ENCODE data around the gene SORL1-AS1.

The SORL1-AS1 gene

DNA sequence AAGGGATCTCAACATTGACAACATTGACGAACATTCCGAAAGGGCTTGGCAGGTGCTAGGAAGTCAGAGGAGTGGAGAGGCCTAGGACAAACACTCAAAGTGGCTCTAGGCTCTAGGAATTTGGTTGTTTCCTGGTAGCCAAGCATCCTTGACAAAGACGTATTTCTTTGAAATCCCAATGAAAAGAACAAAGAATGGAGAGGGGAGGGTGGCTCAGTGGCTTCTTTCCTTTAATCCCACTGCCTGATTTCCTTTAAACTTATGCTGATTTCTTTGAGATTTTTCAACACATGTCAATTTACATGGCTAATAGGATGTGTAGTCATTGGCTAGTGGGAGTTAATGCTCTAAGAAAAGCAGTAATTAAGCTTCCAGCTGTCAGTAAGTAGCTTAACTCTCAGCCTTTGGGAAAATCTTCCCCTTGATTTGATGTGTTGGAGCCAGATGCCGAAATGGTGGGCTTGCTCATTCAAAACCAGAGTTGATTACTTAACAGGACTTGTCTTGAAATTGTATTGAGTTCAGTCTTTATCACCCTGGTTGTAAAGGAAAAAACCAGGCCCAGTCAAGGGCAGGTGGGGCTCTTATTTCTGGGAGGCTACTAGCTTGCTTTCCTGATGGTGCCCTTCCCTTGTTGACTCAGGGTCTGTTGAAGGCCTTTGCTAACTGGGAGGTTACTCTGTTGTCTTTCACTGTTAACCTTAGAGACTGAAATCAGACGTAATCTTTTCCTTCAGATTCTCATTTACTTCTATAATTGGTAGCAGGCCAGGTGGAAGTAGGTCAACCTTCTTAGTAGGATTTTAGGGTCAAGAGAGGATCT, 44.6 kb upstream of the SORL1-AS1 start:
- intact Hi-C loops (cut with DNase I; ENCODE audit: low total_unique reads) = no loop called here
- Histone ChIP-seq H3K36me3 (peaks cover 0 to 24% (median 22%) of the 10 kb centered on the region in 4 donors), H3K27ac (no peak overlapping the region), H3K9me3 (no peaks in the 10 kb centered on the region), H3K4me1 (peaks cover 0 to 11% (median 5%) of the 10 kb centered on the region in 4 donors), H3K27me3 (no peaks in the 10 kb centered on the region), H3K4me3 (no peak overlapping the region)
- no peak for DNase-seq
- no peak for TF ChIP-seq POLR2AphosphoS5 (IDR thresholded peaks at IDR 0.05)
- TF ChIP-seq EP300 (IDR thresholded peaks at IDR 0.05) = no peak
- TF ChIP-seq, protein P1, sequence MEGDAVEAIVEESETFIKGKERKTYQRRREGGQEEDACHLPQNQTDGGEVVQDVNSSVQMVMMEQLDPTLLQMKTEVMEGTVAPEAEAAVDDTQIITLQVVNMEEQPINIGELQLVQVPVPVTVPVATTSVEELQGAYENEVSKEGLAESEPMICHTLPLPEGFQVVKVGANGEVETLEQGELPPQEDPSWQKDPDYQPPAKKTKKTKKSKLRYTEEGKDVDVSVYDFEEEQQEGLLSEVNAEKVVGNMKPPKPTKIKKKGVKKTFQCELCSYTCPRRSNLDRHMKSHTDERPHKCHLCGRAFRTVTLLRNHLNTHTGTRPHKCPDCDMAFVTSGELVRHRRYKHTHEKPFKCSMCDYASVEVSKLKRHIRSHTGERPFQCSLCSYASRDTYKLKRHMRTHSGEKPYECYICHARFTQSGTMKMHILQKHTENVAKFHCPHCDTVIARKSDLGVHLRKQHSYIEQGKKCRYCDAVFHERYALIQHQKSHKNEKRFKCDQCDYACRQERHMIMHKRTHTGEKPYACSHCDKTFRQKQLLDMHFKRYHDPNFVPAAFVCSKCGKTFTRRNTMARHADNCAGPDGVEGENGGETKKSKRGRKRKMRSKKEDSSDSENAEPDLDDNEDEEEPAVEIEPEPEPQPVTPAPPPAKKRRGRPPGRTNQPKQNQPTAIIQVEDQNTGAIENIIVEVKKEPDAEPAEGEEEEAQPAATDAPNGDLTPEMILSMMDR (IDR thresholded peaks at IDR 0.05) = no peak
- no peak for TF ChIP-seq POLR2A (IDR thresholded peaks at IDR 0.05)
- WGBS, 5 donors = 69 to 89% (median 75%) methylated on average over 5 of the region's 5 CpGs

DNA sequence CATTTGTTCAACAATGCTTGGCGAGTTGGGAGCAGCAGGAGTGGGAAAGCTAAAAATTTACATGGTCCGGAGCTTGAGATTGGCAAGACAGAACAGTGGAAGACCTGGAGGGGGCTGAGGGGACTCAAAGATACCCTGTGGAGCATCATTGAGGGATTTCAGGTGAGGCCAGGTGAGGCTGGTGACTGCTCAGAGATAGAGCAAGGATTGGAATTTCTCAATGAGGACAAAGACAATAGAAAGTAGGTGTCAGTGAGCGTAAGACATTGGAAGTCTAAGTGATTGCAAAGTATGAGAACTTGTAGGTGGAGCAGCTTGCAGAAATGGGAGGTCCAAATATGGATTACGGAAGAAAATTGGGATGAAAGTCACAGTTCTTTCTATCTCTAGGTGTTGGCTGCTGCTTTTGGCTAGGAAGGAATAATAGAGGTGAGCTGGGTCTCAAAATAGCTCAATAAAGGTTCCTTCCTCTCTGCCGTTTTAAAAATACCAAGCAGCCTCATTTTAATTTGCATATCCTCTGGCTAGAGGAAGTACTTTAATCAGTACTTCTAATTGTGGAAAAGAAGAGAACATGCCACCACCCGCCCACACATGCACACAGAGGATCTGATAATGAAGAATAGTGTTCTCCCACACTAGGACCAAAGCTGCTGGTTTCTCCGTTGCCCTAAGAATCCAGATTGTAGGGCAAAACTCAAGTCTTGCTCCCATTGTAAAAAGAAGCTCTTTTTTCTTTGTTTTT, 41.8 kb upstream of the SORL1-AS1 start:
- 53 to 69% (median 59%) methylated on average over 7 of the region's 7 CpGs for WGBS, 5 donors
- TF ChIP-seq EP300 (IDR thresholded peaks at IDR 0.05) (no peak), POLR2A (IDR thresholded peaks at IDR 0.05) (no peak), POLR2AphosphoS5 (IDR thresholded peaks at IDR 0.05) (no peak)
- TF ChIP-seq, protein P1 (IDR thresholded peaks at IDR 0.05) = no peak
- Histone ChIP-seq H3K9me3 (no peaks in the 10 kb centered on the region), H3K36me3 (peaks cover 0 to 27% (median 23%) of the 10 kb centered on the region in 4 donors), H3K27ac (no peak overlapping the region), H3K27me3 (no peaks in the 10 kb centered on the region), H3K4me1 (peaks cover 0 to 11% (median 5%) of the 10 kb centered on the region in 4 donors), H3K4me3 (no peak overlapping the region)
- no peak for DNase-seq
- intact Hi-C loops (cut with DNase I; ENCODE audit: low total_unique reads) = no loop called here

- H3K4me1 ChIP-seq = peaks cover 0 to 26% (median 14%) of the 10 kb centered on the region in 4 donors
- H3K27me3 ChIP-seq = no peaks in the 10 kb centered on the region
- TF ChIP-seq EP300 (IDR thresholded peaks at IDR 0.05) (no peak), POLR2A (IDR thresholded peaks at IDR 0.05) (no peak), POLR2AphosphoS5 (IDR thresholded peaks at IDR 0.05) (no peak)
- TF ChIP-seq, protein P1 (IDR thresholded peaks at IDR 0.05) = no peak
- H3K27ac ChIP-seq = no peak overlapping the region
- intact Hi-C loops (cut with DNase I; ENCODE audit: low total_unique reads) = no loop called here
- WGBS, 5 donors = 90 to 97% (median 94%) methylated on average over 2 of the region's 2 CpGs
- no peaks in the 10 kb centered on the region for H3K9me3 ChIP-seq
- H3K4me3 ChIP-seq = no peak overlapping the region
- peaks cover 0 to 12% (median 0%) of the 10 kb centered on the region in 4 donors for H3K36me3 ChIP-seq
- no peak for DNase-seq
Measured at GRCh38 chr11:121489823-121490222, 37.1 kb upstream of the SORL1-AS1 start.

- no peaks in the 10 kb centered on the region for H3K27me3 ChIP-seq
- H3K27ac ChIP-seq = no peak overlapping the region
- no peak for DNase-seq
- TF ChIP-seq POLR2AphosphoS5 (IDR thresholded peaks at IDR 0.05) = no peak
- no peak for TF ChIP-seq EP300 (IDR thresholded peaks at IDR 0.05)
- TF ChIP-seq POLR2A (IDR thresholded peaks at IDR 0.05) = no peak
- TF ChIP-seq, protein P1 (IDR thresholded peaks at IDR 0.05) = no peak
- peaks cover 0 to 12% (median 0%) of the 10 kb centered on the region in 4 donors for H3K36me3 ChIP-seq
- H3K4me3 ChIP-seq = no peak overlapping the region
- WGBS, 5 donors = 56 to 69% (median 67%) methylated on average over 6 of the region's 6 CpGs
- intact Hi-C loops (cut with DNase I; ENCODE audit: low total_unique reads) = no loop called here
- peaks cover 0 to 20% (median 11%) of the 10 kb centered on the region in 4 donors for H3K4me1 ChIP-seq
- H3K9me3 ChIP-seq = no peaks in the 10 kb centered on the region
Measured at GRCh38 chr11:121488641-121489040, 35.9 kb upstream of the SORL1-AS1 start.
